WTC11 (cell line): ENCODE data around the gene CIBAR2.

Source experiments
- PRDM15 ChIP-seq: sonication (generic); formaldehyde crosslinking; IDR thresholded peaks from 2 replicates; pipeline ENCODE4 v1.8.0; 2022; ENCODE audit warnings: missing genetic modification reagents
- USF1 ChIP-seq: sonication (generic); formaldehyde crosslinking; IDR thresholded peaks from 2 replicates; pipeline ENCODE4 v1.8.0; 2022; ENCODE audit warnings: mild to moderate bottlenecking, missing genetic modification reagents
- TF ChIP-seq, protein P1 (sequence below): fragments of 250-450 bp; sonication (Bioruptor Pico); IDR thresholded peaks from 2 replicates; pipeline ENCODE4 v1.9.0; 2021; ENCODE audit warnings: mild to moderate bottlenecking

- TF ChIP-seq, protein P1, sequence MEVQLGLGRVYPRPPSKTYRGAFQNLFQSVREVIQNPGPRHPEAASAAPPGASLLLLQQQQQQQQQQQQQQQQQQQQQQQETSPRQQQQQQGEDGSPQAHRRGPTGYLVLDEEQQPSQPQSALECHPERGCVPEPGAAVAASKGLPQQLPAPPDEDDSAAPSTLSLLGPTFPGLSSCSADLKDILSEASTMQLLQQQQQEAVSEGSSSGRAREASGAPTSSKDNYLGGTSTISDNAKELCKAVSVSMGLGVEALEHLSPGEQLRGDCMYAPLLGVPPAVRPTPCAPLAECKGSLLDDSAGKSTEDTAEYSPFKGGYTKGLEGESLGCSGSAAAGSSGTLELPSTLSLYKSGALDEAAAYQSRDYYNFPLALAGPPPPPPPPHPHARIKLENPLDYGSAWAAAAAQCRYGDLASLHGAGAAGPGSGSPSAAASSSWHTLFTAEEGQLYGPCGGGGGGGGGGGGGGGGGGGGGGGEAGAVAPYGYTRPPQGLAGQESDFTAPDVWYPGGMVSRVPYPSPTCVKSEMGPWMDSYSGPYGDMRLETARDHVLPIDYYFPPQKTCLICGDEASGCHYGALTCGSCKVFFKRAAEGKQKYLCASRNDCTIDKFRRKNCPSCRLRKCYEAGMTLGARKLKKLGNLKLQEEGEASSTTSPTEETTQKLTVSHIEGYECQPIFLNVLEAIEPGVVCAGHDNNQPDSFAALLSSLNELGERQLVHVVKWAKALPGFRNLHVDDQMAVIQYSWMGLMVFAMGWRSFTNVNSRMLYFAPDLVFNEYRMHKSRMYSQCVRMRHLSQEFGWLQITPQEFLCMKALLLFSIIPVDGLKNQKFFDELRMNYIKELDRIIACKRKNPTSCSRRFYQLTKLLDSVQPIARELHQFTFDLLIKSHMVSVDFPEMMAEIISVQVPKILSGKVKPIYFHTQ, result no peak
- TF ChIP-seq USF1 (CRISPR knock-in tag) (no peak), PRDM15 (CRISPR knock-in tag) (no peak)
These were observed 35.2 kb downstream of the CIBAR2 start for GRCh38 chr16:85077039-85077438.
